Uterus (tissue), 2 donors: ENCODE results near the gene TBRG4.

Source experiments
- CTCF ChIP-seq, 4 experiments: fragments of 200-600 bp in 2 of 4; fragments of 450-650 bp in 2 of 4; sonication (generic) in 2 of 4; IDR thresholded peaks; one replicate each; pipeline ENCODE4 v1.5.1; 2016 to 2019; ENCODE audit warnings: antibody characterized with exemption in 4 of 4, mild to moderate bottlenecking in 2 of 4, moderate library complexity in 1 of 4
- POLR2A ChIP-seq, 2 donors: fragments of 450-650 bp; IDR thresholded peaks; one replicate each; pipeline ENCODE4 v1.6.1; 2016; ENCODE audit warnings: antibody characterized with exemption in 2 of 2, mild to moderate bottlenecking in 1 of 2, moderate library complexity in 1 of 2

GRCh38 chr7:45107356-45107755, 4.1 kb downstream of the TBRG4 start:
- TF ChIP-seq POLR2A (IDR thresholded peaks at IDR 0.05) (no peak), CTCF (IDR thresholded peaks at IDR 0.05) (no peak)
